ENCODE measurements around the gene ACTL9.
A peak's percentile ranks its signal among the peaks of the same experiment; 100 is the strongest.

ACTL9 gene

DNA sequence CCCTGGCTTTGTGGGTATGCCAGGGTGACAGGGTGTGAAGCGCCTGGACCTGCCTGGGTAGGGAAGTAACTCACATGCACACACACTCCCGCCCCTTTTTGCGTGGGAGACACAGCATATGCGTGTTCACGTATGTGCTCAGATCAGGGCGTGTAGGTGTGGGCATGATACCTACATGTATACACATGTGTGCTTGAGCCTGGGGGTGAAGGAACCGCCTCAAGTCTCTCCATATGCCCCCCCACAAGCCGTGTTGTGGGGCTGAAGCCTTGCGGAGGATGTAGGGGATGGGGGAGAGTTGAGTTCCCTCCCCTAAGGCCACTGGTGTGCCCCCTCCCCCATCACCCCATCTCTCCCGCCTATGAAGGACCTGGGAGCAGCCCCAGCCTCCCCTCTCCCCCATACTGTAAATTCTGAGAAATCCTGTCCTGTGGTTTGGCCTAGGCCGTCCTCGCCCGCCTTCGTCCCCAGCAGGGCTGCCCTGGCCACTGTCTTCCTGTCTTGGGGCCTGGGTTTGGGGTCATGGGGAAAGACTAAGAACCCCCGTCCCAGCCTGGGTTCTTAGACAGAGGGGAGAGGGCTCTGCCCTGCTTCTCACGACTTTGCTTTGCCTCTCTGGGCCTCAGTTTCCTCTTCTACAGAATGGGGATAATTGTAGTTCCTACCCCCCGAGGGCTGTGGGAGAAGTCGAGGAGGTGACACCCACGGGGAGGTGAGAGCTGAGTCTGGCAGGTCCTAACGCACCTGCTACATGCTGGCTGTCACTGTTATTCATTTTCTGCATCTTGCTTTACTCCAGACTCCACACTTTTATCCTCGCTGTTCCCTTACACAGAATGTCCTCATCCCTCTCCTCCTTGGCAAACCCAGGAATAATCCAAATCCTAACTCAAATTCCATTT is 14.3 kb downstream of the ACTL9 start:
- peak; percentile 64 for DNase-seq

DNA sequence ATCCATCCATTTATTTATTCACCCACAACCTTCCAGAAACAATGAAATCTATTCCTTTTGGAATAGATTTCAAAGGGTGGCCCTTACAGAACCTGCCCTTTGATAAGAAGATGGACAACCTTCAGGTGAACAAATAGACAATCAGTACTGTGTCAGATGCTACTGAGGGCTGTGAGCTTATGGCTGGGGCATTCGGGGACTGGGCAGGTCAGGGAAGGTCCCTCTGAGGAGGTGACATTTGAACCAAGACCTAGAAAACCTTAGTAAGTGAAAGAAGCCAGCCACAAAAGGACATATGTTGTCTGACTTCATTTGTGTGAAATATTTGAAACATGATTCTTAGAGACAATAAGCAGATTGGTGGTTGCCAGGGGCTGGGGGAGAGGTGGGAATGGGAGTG is 15.7 kb downstream of the ACTL9 start:
- DNase-seq = no peak

DNA sequence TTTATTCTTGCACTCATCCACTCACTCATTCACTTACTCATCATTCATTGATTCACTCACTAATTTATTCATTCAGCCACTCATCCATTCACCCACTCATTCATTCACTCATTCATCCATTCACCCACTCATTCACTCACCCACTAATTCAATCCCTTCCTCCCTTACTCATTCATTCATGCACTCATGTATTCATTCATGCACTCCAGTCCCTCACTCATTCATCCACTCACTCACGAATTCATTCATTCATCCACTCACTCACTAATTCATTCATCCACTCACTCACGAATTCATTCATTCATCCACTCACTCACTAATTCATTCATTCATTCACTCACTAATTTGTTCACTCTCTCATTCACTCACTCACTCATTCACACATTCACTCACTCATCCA is 16.1 kb downstream of the ACTL9 start:
- no peak for DNase-seq

DNA sequence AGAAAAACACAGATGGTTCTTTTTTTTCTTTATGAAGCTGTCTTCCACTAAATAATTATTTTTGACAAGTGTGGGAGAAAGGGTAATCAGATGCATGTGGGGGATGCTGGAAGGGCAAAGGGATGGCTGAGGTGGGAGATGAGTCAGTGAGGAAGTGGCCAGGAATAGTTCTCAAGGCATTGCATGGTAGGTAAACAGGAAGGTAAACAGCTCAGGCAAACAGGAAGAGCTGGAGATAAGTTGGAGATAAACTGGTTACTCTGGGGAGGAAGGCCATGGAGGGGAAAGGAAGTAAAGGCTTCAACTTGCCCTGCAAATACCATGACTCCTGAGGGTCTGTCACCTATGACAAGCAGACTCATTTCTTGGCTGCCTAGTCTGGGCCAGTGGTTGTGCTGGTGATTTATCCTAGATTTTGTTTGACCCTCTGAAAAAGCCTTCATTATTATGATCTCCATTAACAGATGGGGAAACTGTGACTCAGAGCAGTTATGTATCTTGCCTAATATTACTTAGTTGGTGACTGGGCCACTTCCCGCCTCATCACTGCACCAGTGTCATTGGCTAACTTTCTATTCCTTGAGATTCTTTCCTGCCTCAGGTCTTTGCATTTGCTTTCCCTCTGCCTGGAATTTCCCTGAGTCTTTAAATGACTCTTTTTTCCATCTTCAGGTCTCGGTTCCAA is 17.1 kb downstream of the ACTL9 start:
- DNase-seq = peak; percentile 55

DNA sequence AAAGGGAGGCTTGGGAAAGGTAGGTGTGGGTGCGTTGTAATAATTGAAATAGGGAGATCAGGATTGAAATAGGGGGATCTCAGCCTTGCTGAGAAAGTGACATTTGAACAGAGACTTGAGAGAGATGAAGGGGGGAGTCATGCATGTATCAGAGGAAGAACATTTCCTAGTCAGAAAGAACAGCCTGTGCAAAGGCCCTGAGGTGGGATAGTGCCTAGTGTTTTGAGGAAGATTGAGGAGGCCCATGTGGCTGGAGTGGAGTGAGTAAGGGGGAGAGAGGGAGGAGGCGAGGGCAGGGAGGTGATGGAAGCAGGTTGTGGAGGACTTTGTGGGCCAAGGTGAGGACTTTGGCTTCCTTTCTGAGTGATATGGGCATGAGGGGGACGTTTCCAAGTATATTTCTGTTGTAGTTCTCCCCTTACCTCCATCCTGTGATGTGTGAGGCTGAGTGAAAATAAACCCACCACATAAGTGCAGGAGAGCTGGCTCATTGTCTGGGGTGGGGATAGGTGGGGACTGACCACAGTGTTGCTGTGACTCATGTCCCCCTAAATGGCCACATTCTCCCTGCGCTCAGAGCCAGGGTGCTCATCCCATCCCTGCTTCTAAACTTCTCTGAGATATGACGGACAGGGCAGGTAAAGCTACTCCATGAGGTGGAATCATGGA is 17.8 kb downstream of the ACTL9 start:
- peak; percentile 58 for DNase-seq

DNA sequence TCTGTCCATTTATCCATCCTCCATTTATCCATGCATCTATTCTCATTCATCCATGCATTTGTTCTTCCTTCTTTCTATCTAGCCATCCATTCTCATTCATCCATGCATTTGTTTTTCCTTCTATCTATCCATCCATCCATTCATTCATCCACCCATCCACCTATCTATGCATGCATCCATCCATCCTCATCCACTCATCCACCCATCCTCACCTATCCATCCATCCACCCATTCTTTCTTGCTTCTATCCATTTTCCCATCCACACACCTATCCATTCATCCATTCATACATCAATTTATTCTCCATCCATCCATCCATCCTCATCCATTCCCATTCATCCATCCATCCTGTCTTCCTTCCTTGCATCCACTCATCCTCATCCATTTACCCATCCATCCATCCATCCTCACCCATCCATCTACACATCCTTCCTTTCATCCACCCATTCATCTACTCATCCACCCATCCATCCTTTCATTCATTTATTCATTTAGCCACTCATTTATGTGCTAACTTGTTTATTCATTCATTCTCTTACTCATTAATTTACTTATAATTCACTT is 20.3 kb downstream of the ACTL9 start:
- DNase-seq = no peak

DNA sequence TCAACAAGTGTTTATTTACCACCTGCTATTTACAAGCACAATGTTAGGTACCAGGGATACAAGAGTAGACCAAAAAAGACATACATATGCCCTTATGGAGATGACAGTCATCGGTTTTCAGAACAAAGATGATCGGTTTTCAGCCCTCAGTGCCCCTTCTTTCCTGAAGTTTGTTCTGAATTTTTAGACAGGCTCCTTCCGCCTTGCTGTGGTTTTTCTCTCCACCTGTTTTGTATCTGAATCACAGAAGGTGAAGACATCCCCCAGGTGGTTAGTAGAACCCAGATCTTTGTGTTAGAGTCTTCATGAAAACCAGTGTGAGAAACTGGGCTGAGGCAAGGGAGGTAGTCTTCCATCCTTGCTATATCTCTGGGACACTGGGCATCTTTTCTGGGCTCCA is 23.5 kb downstream of the ACTL9 start:
- DNase-seq = no peak

DNA sequence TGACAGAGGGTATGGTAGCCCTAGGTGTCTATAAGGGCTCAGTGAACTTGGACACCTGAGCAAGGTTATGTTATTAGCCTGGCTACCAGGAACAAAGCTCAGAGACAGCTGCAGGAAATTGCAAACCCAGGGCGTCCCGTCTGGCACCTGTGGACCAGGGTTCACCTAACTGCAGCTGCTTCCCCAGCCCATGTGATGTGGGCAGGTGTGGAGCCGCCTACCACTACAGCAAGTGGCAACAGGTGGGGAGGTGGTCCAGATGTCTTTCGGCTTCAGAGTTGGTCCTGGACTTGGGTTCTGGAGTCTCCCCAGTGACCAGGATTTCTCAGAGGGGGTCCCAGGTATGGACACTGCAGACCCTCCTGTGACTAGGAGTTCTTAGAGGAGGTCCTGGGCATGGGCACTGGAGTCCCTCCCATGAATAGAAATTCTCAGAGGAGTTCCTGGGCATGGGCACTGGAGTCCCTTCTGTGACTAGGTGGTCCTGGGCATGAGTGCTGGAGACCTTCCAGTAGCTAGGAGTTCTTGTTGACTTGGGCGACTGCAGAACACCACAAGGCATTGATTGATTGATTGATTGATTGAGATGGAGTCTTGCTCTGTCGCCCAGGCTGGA is 25.2 kb downstream of the ACTL9 start:
- DNase-seq = no peak

DNA sequence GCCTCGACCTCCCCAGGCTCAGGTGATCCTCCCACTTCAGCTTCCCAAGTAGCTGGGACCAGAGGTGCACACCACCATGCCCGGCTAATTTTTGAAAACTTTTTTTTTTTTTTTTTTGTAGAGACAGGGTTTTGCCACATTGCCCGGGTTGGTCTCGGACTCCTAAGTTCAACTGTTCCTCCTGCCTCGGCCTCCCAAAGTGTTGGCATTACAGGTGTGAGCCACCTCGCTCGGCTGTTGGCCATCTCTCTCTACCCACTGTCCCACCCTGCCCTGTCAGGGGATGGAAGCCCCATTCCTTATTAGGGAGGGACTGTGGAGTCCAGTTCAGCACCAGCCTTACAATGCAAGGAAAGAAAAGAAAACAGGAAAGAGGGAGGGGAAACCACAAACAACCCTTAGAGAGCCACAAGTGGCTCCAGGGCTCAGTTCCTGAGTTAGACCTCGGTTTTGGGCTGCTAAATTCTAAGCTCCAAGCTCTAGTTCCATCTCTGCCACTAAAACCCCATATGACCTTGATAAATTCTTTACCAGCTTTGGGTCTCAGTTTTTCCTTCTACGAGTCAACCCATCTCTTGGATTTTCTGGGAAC is 31.7 kb downstream of the ACTL9 start:
- DNase-seq = no peak

DNA sequence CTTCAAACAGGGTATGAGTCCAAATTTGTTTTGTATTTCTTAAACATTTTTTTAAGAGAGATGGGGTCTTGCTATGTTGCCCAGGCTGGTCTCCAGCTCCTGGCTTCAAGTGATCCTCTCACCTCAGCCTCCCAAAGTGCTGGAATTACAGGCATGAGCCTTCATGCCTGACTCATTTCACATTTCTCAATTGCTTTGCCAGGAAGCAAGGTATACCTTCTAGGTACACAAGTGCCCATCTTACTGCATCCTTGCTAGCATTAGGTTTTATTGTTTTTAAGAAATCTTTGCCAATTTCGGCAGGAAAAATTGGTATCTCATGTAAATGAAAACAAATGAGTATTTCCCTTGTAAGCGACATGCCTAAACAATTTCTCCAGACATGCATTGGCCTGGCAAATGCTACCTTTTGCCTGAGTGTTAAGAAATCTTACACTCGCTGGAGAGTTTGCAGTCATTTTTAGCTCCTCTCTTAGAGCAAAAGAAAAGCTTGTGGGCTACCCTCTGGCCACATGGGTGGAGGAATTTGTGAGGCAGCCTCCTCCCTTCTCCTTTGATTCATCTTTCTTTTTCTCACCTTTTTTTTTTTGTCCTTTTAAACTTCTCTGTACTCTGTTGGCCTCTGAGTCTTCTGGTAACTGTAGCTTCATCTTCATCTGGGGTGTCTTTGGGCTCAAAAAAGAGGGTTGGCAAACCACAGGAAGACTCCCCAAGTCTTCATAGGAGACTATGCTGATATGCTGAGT is 33.0 kb downstream of the ACTL9 start:
- peak; percentile 24 for DNase-seq

DNA sequence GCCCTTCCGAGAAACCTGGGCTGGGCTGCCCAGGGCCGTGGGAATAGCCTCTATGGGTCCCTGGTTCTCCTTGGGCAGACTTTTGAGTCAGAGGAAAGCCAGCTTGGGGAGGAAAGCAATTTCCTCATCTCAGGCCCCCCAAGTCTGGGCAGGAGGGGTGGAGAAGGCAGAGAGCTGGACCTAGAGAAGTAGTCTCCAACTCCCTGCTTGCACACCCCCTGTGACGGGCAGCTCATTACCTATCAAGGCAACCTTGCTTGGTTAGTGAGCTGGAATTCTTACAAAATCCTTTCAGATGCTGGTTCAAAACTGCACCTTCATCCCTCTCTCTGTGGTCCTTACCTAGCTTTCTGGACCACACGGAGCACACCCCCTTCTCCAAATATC is 33.9 kb downstream of the ACTL9 start:
- DNase-seq = no peak

DNA sequence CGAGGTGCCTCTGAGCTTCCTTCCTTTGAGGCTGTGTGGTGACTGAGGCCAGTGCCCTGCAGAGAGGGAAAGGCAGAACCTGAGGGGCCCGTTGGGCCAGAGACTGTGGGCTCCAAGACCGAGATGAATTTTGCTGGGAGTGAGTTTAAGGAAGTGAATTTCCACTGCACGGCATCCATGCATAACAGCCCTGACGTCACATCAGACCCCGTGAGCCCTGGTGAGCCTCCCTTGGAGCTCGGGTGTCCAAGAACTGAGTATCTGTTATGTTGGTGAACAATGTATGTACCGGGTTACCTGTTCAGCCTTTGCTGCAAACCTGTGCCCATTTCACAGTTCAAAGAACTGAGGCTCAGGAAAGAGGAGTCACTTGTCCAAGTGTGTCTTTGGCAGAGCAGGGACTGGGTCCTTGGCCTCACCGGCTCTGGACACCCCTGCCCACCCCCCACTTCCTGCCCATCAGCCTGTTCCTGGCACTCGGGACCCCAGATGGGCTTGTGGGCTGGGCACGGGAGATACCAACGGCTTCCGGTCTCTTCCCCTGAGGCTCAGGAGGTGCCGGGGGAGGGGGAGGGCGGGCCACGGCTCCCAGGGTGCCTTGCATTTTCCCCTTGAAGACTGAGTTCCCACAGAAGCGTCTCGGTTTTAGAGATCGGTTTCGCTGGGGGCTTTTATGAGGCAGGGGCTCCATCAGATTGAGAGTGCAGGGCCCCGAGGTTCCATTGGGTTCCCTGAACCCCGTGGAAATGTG is 34.5 kb downstream of the ACTL9 start:
- no peak for DNase-seq

DNA sequence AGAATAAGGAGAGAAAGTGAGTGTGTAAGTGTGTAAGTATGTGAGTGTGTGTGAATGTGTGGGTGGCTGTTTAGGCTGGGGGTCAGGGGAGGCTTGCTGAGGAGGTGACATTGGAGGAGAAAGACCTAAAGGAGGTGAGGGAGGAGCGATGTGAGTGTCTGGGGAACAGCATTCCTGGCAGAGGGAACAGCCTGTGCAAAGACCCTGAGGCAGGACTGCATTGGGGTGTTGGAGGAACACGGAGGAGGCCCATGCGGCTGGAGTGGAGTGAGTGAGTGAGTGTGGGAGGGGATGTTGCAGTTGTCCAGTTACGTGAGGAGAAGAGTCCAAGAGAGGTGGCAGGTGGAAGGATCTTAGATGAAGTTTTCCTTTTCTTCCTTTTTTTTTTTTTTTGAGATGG is 36.3 kb downstream of the ACTL9 start:
- DNase-seq = no peak

DNA sequence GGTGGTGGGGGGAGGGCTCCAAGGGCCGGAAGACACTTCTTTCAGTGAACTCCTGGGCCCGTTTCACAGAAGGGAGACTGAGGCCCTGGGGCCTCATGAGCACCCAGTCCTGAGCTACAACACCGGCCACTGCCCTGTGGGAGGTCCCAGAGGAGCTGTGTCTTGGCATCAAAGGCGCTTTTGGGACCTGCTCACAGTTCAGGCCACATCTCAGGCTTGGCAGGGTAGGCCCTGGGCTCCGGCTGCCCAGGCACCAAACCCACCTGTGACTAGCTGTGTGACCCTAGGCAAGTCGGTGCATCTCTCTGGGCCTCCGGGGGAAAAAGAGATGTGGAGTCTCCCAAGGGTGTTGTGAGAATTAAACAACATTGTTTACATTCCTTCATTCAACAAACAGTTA is 38.7 kb downstream of the ACTL9 start:
- DNase-seq = no peak

DNA sequence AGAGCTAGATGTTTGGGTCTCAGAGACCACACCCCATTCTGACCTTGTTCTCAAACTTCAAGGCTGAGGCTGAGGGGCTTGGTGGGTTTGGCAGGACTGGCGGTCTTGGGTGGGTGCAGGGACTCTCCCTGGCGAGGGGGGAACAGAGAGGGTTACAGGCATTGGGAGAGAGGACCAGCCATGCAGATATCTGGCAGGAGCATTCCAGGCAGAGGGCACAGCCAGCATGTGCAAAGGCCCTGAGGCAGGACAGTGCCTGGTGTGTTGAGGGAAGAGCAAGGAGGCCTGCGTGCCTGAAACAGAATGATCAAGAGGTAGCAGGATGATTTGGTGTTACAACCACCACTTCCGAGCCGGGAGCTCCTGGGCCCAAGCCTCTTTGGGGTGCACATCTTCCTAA is 40.7 kb downstream of the ACTL9 start:
- DNase-seq = no peak

DNA sequence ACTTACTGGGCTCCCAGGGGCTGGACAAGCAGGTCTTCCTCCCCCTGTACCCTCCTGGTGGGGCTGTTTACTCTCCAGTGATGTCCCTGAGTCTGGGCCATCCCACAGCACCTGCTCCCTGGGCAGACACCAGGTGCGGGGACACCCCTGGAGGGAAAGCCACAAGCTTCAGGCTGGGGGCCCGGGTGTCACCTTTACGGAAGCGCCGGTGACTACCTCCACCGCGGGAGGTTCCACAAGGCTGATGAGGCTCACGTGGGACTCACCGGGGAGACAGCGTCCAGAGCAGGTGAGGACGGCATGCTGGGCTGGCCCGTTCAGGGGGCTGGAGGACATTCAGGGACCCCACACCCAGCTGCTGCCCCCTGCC is 43.3 kb downstream of the ACTL9 start:
- no peak for DNase-seq

DNA sequence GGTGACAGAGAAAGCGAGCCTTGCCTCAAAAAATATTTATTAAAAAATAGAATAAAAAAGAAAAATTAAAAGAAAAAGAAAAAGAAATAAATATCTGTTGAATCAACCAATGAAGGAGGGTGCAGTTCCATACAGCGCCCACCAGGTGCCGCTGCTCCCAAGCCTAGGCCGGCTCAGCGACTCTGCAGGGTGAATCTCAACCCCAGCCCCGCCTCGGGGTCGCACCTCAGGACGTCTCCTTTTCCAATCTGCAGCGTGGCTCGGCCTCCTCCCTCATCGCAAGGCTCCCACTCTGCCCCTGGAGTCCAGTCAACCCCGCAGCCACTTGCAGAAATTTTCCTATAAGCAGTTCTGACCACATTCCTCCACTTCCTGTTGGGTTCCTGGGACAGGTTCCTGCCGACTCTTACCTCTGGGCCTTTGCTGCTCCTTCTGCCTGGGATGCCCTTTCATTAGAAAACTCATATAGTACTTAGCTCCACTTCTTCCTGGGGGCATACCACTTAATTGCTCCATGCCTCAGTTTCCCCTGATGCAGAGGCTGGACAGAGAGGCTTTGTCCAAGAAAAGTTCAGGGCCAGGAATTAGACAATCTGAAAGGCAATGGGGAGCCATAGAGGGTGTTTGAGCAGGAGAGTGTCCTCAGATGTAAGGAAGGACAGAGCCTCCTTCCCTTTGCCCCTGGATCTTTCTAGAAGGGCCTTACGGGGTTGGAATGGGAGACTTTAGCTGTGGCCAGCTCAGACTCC is 43.8 kb downstream of the ACTL9 start:
- peak; percentile 63 for DNase-seq

DNA sequence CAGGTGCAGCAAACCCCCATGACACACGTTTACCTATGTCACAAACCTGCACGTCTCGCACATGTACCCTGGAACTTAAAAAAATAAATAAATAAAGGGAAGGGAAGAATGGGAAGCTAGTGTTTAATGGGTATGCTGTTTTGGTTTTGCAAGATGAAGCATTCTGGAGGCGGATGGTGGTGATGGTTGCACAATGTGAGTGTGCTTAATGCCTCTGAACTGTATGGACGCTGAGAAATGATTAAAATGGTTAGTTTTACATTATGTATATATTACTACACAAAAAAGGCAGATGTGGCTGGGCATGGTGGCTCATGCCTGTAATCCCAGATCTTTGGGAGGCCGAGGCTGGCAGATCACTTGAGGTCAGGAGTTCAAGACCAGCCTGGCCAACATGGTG is 50.4 kb downstream of the ACTL9 start:
- DNase-seq = no peak
